BJ (cell line): ENCODE results near the gene HRAS. TPM values are rescaled to one million over a fixed set of nuclear protein-coding genes. Genes with fewer than 3 reads are reported as not detected.
"Not testable (repeated sequence)": the region's sequence is repeated elsewhere in the genome, so short reads cannot be mapped to it uniquely, and the experiment has no call there.

Experiments
- CTCF ChIA-PET: fragments of 350-600 bp; formaldehyde crosslinking; extraction: SDS; loops from one replicate; lab custom pipeline; 2021; ENCODE audit warnings: antibody characterized with exemption, inconsistent platforms; lab: Yijun Ruan, JAX
- POLR2A ChIA-PET: fragments of 300-600 bp; sonication (Branson Sonifier 250); formaldehyde crosslinking; extraction: SDS; loops from one replicate; lab custom pipeline; 2021; ENCODE audit warnings: antibody characterized with exemption; lab: Charles Lee
- DNase-seq: peaks from one replicate; pipeline ENCODE4 v3.0.0-alpha.2; 2011; ENCODE audit warnings: low read depth
- H3K27me3 ChIP-seq: 2 replicates; pipeline ENCODE4 v1.6.0; 2011; ENCODE audit warnings: low read length; ENCODE audit not compliant: control insufficient read depth, insufficient read depth
- H3K36me3 ChIP-seq: 2 replicates; pipeline ENCODE4 v1.5.1; 2011; ENCODE audit warnings: low read length; ENCODE audit not compliant: control insufficient read depth, insufficient read depth
- H3K4me3 ChIP-seq: 2 replicates; pipeline ENCODE4 v1.5.1; 2011; ENCODE audit warnings: low read depth, mild to moderate bottlenecking, control low read depth, low read length
- CTCF ChIP-seq: IDR thresholded peaks from 2 replicates; pipeline ENCODE4 v1.5.1; 2011; ENCODE audit warnings: low read depth, mild to moderate bottlenecking, control low read depth, inconsistent platforms, low read length, moderate library complexity; ENCODE audit not compliant: insufficient read depth
- polyA plus RNA-seq: library from polyadenylated mRNA; depleted of rRNA; stranded (reverse); fragments of >200 nt; gene quantifications from 2 replicates; pipeline ENCODE4 v1.2.3, GENCODE V29; 2011

HRAS gene
- polyA plus RNA-seq, 1 experiment = 90.4 TPM

DNA sequence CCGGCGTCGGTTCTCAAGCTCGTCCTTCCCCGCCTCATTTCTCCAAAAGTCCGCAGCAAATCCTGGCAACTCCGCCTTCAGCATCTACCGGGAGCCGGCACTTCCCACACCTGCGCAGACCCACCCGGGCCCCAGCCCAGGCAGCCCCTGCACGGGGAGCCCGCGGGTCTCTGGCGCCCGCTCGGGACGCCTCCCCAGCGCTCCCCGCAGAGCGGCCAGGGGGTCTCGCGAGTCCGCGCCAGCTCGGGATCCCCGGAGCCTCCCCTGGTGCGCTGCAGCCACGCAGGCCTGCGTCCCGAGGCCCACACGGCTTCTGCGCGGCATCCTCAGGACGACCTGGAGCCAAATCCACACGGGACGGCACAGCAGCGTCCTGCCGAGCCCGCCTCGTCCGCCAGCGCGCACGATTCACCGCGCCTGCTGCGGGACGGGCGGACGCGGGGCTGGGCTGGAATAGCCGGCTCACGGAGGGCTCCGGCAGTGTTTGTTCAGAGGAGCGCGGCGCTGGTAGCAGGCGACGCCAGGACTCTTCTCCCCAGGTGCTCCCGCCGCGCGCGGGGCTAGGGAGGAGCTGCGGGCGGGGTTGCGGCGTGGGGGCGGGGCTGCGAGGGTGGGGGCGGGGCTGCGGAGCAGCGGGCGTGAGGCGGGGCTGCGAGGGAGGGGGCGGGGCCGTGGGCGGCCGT, 40.1 kb upstream of the HRAS start:
- DNase-seq = no peak
- ChIA-PET POLR2A (interaction anchor here (0.5 to 2.0 kb wide), 5 partner anchors 10 to 807 kb away, joined by 3 to 20 read pairs (median 3); no protein-coding TSS in a partner anchor), CTCF (interaction anchor here (0.6 to 1.5 kb wide), 4 partner anchors 9 to 148 kb away, joined by 3 to 4 read pairs (median 4); no protein-coding TSS in a partner anchor)
- peak overlapping the region; percentile 78 for H3K4me3 ChIP-seq
- no peaks in the 10 kb centered on the region for H3K27me3 ChIP-seq
- TF ChIP-seq CTCF = no peak
- peaks cover 4% of the 10 kb centered on the region; the same call in 1 of the 2 replicates for H3K36me3 ChIP-seq

DNA sequence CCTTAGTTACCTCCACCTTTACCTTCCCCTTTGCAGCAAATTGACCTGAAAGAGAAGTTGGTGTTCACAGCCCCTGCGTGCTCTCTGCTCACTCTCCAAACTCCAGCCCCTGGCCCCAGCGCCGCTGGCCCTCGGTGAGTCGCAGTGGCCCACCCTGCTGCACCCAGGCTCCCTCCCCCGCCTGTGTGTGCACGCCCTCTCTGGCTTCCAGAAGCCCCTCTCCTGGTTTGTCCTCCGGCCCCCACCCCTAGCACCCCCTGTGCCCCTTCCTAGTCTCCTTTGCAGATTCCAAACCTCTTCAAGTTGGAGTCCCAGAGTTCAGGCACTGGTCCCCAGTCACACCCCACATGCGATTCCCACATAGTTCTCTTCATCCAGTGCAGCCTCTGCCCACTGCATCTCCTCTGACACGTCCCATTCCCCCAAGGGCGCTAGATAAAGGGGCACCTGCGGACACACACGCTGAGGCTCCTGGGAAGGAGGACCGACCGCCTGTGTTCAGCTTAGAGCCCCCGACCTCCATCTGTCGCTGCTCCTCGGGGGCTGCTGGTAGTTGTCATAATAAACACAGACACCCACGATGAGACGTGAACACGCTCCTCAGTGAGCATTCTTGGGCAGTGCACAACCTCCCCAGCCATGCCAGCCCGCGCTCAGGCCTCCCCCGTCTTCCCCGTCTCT, 39.4 kb upstream of the HRAS start:
- DNase-seq = no peak
- H3K36me3 ChIP-seq = peaks cover 4% of the 10 kb centered on the region; the same call in 1 of the 2 replicates
- no peaks in the 10 kb centered on the region for H3K27me3 ChIP-seq
- no peak for TF ChIP-seq CTCF
- H3K4me3 ChIP-seq = peak overlapping the region; percentile 78
- ChIA-PET POLR2A (interaction anchor here (2.0 kb wide), 1 partner anchor 10 kb away, joined by 20 read pairs; no protein-coding TSS in a partner anchor), CTCF (interaction anchor here (1.3 to 1.5 kb wide), 2 partner anchors 9 to 132 kb away, joined by 4 read pairs; no protein-coding TSS in a partner anchor)

DNA sequence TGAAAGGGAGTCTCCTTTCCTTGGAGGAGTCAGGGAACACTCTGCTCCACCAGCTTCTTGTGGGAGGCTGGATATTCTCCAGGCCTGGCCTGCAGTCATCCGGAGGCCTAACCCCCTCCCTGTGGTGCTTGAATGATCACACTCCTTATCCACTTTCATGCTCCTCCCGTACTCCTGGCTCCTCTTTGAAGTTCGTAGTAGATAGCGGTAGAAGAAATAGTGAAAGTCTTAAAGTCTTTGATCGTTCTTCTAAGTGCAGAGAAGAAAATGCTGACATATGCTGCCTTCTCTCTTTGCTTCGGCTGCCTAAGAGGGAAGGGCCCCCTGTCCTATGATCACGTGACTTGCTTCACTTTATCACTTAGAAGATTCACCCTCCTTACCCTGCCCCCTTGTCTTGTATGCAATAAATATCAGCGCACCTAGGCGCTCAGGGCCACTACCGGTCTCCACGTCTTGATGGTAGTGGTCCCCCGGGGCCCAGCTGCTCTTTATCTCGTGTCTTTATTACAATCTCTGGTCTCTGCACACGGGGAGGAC, 38.7 kb upstream of the HRAS start:
- not testable (repeated sequence) for H3K4me3 ChIP-seq

GRCh38 chr11:573146-573759, 37.9 kb upstream of the HRAS start:
- CTCF ChIA-PET = no interaction called here
- TF ChIP-seq CTCF = no peak
- POLR2A ChIA-PET = no interaction called here
- no peak overlapping the region for H3K4me3 ChIP-seq
- no peaks in the 10 kb centered on the region for H3K27me3 ChIP-seq
- DNase-seq = no peak
- peaks cover 1% of the 10 kb centered on the region; the same call in 1 of the 2 replicates for H3K36me3 ChIP-seq

More for the DNA sequence above, 38.7 kb upstream of the HRAS start:
- H3K36me3 ChIP-seq, POLR2A ChIA-PET, H3K27me3 ChIP-seq, DNase-seq: not testable (repeated sequence)
- CTCF ChIA-PET = interaction anchor here (1.5 kb wide), 1 partner anchor 133 kb away, joined by 4 read pairs; no protein-coding TSS in a partner anchor

- ChIA-PET CTCF (no interaction called here), POLR2A (no interaction called here)
- Histone ChIP-seq H3K36me3 (peaks cover 6% of the 10 kb centered on the region), H3K4me3 (no peak overlapping the region), H3K27me3 (no peaks in the 10 kb centered on the region)
- no peak for TF ChIP-seq CTCF
- DNase-seq = no peak
These were observed 36.4 kb upstream of the HRAS start for GRCh38 chr11:571802-572185.
